Prostate gland (tissue), 2 donors: ENCODE results near the gene C1QTNF6. TPM values are rescaled to one million over a fixed set of nuclear protein-coding genes. Genes with fewer than 3 reads are reported as not detected.

Experiments used
- DNase-seq: peaks from one replicate; pipeline ENCODE4 v3.0.0-alpha.2; 2019; ENCODE audit warnings: low spot score
- H3K27ac ChIP-seq, 2 donors: fragments of 200-600 bp; sonication (generic); 2 replicates each; pipeline ENCODE4 v1.5.1; 2017 to 2019
- H3K27me3 ChIP-seq: fragments of 200-600 bp; sonication (generic); replicated peaks from 2 replicates; pipeline ENCODE4 v1.5.1; 2019; ENCODE audit not compliant: insufficient read depth
- H3K36me3 ChIP-seq, 2 donors: fragments of 200-600 bp; sonication (generic); 1 replicate in 1 of 2; 2 replicates in 1 of 2; pipeline versions ENCODE4 v1.5.1 to v1.8.1; 2017 to 2019
- H3K4me1 ChIP-seq: fragments of 200-600 bp; sonication (generic); replicated peaks from 2 replicates; pipeline ENCODE4 v1.5.1; 2019
- H3K4me3 ChIP-seq, 2 donors: fragments of 200-600 bp; sonication (generic); 2 replicates each; pipeline ENCODE4 v1.5.1; 2017 to 2019
- H3K9me3 ChIP-seq: fragments of 200-600 bp; sonication (generic); 2 replicates; pipeline ENCODE4 v1.5.1; 2017
- POLR2A ChIP-seq: fragments of 450-650 bp; IDR thresholded peaks from one replicate; pipeline ENCODE4 v1.6.1; 2016; ENCODE audit warnings: antibody characterized with exemption, mild to moderate bottlenecking
- POLR2AphosphoS5 ChIP-seq: sonication (generic); formaldehyde crosslinking; IDR thresholded peaks from one replicate; pipeline ENCODE4 v1.6.1; 2017; ENCODE audit warnings: antibody characterized with exemption
- WGBS: methylation state at CpG from one replicate; pipeline ENCODE4 v1.1.5; 2018; 5-methylcytosine and 5-hydroxymethylcytosine counted together
- intact Hi-C: fragments of 100-400 bp; cut with DNase I; formaldehyde crosslinking; loops from one replicate; pipeline ENCODE4 v1.14.2; 2022
- total RNA-seq, 2 donors: library from RNA; depleted of rRNA; stranded (reverse); fragments of >200 nt; gene quantifications; one replicate each; pipeline ENCODE4 v1.1.0, GENCODE V29; 2016
- TF ChIP-seq, protein P1 (sequence below), 4 experiments: fragments of 200-600 bp in 2 of 4; fragments of 450-650 bp in 2 of 4; sonication (generic) in 2 of 4; IDR thresholded peaks; 1 replicate in 3 of 4; 2 replicates in 1 of 4; pipeline ENCODE4 v1.5.1; 2016 to 2019; ENCODE audit warnings: antibody characterized with exemption in 4 of 4, mild to moderate bottlenecking in 2 of 4, moderate library complexity in 2 of 4

The C1QTNF6 gene
- total RNA-seq, 2 donors from 2014 or later, result 2.1 to 9.3 TPM

DNA sequence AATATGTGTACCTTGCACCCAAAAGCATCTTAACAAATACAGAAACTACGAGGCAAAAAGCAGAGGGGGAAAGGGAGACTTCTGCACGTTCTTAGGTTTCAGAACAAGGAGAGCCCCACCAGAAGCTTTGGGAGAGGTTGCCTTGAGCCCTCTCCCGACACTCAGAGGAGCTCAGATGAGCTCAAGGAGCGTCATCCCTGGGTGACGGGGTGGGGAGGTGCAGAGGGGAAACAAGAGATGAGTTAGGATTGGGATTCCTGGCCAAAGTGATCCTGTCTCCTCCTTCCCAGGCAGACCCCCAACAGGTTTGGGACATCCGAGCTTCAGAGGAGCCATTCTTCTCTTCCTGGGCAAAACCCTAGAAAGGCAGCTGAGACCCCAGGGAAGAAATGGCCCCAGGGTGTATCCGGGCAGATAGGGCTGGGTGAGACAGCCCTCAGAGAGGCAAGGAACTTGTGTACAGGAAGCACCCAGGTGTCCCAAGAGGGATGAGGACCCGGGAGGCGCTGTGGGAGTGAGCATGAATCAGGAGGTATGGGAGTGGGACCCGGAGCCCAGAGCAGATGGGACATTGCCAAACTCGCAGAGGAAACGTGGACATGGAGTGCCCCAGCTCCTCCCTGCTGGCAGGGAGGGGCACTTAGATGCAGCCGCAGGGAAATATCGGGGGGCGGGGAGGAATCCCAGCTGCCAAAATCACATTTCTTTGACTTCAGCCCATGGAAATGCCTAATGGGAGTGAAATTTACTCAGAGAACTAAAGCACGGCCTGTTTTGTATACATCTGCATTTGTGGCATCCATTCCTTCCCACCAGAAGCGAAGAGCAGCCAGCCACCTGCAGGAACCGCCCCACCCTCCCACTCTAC lies 12.4 kb downstream of the C1QTNF6 start:
- TF ChIP-seq POLR2AphosphoS5 (no peak), POLR2A (no peak)
- TF ChIP-seq, protein P1, sequence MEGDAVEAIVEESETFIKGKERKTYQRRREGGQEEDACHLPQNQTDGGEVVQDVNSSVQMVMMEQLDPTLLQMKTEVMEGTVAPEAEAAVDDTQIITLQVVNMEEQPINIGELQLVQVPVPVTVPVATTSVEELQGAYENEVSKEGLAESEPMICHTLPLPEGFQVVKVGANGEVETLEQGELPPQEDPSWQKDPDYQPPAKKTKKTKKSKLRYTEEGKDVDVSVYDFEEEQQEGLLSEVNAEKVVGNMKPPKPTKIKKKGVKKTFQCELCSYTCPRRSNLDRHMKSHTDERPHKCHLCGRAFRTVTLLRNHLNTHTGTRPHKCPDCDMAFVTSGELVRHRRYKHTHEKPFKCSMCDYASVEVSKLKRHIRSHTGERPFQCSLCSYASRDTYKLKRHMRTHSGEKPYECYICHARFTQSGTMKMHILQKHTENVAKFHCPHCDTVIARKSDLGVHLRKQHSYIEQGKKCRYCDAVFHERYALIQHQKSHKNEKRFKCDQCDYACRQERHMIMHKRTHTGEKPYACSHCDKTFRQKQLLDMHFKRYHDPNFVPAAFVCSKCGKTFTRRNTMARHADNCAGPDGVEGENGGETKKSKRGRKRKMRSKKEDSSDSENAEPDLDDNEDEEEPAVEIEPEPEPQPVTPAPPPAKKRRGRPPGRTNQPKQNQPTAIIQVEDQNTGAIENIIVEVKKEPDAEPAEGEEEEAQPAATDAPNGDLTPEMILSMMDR (IDR thresholded peaks at IDR 0.05), result no peak
- H3K4me1 ChIP-seq, result peaks cover 20% of the 10 kb centered on the region
- no peaks in the 10 kb centered on the region for H3K36me3 ChIP-seq
- H3K27ac ChIP-seq, result no peak overlapping the region
- 59% methylated on average over 18 of the region's 18 CpGs for WGBS
- no peak for DNase-seq
- no peaks in the 10 kb centered on the region for H3K27me3 ChIP-seq
- intact Hi-C loops, result no loop called here
- no peaks in the 10 kb centered on the region for H3K9me3 ChIP-seq
- H3K4me3 ChIP-seq, result no peak overlapping the region

- H3K27ac ChIP-seq, result no peak overlapping the region
- no peaks in the 10 kb centered on the region for H3K36me3 ChIP-seq
- TF ChIP-seq POLR2AphosphoS5, result no peak
- TF ChIP-seq POLR2A, result no peak
- TF ChIP-seq, protein P1 (IDR thresholded peaks at IDR 0.05), result no peak
- no peak for DNase-seq
- no peak overlapping the region for H3K4me3 ChIP-seq
- WGBS, result 91% methylated on average over 9 of the region's 9 CpGs
- peaks cover 20% of the 10 kb centered on the region for H3K4me1 ChIP-seq
- intact Hi-C loops, result no loop called here
- no peaks in the 10 kb centered on the region for H3K9me3 ChIP-seq
- no peaks in the 10 kb centered on the region for H3K27me3 ChIP-seq
Observed at GRCh38 chr22:37174964-37175363, 13.1 kb downstream of the C1QTNF6 start.

- no peaks in the 10 kb centered on the region for H3K27me3 ChIP-seq
- DNase-seq, result no peak
- WGBS, result 73% methylated on average over 6 of the region's 6 CpGs
- TF ChIP-seq, protein P1 (IDR thresholded peaks at IDR 0.05), result no peak
- TF ChIP-seq POLR2AphosphoS5 (no peak), POLR2A (no peak)
- H3K27ac ChIP-seq, result no peak overlapping the region
- no peaks in the 10 kb centered on the region for H3K36me3 ChIP-seq
- peaks cover 17% of the 10 kb centered on the region for H3K4me1 ChIP-seq
- intact Hi-C loops, result no loop called here
- H3K9me3 ChIP-seq, result no peaks in the 10 kb centered on the region
- H3K4me3 ChIP-seq, result no peak overlapping the region
Observed at GRCh38 chr22:37173709-37174108, 14.3 kb downstream of the C1QTNF6 start.

DNA sequence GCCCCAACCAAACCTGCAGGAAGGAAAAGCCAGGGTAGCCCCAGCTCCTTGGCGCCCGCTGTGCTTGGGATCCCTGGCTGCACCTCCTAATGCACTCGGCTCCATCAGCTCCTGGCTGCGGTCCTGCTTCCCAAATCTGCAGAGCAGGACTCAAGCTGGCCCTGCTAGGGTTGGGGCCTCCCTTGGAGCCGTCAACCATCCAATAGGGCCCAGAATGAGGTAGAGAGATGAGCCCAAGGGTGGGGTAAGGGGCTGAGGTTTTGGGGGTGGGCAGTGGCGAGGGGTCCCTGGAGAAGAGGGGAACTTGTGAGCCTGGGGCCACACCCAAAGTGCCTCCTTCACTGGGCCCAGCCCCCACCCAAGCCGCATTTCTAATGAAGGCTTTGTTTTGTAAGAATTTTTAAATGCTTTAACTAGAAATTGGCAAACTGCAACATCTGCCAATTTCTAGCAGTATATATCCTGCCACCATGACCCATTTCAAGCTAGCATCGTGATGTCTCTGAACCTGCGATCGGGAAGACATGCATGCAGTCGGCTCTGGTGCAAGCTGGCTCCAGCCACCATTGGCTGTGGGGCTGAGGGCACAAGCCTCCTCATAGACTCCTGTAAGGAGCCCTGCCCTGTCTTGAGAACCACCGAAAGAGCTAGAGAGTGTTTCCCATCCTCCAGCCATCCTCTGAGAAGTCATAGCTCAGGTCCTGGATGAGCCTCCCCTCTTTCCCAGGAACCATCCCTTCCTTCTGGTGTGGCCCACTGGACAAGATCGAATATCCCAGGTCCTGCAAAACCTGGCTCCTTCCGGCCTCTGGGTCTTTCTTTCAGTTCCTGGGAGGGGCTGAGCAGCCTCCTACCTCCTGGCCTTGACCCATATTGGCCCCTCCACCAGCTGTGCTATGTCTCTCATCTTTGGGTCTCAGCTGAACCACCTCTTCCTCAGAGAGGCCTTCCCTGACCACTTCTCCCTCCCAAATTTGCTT lies 15.5 kb downstream of the C1QTNF6 start:
- Histone ChIP-seq H3K27ac (no peak overlapping the region), H3K36me3 (no peaks in the 10 kb centered on the region), H3K4me3 (no peak overlapping the region), H3K27me3 (no peaks in the 10 kb centered on the region), H3K9me3 (no peaks in the 10 kb centered on the region), H3K4me1 (peaks cover 13% of the 10 kb centered on the region)
- no peak for DNase-seq
- TF ChIP-seq POLR2A (no peak), POLR2AphosphoS5 (no peak)
- TF ChIP-seq, protein P1 (IDR thresholded peaks at IDR 0.05), result no peak
- 92% methylated on average over 14 of the region's 14 CpGs for WGBS
- intact Hi-C loops, result no loop called here
